Colonic mucosa (tissue), 4 donors: ENCODE results near the gene EIF3K. TPM values are rescaled to one million over a fixed set of nuclear protein-coding genes. Genes with fewer than 3 reads are reported as not detected.
A peak's percentile ranks its signal among the peaks of the same experiment; 100 is the strongest.
"Not testable (repeated sequence)": the region's sequence is repeated elsewhere in the genome, so short reads cannot be mapped to it uniquely, and the experiment has no call there.

ENCODE experiments used
- DNase-seq: peaks from one replicate; pipeline ENCODE4 v3.0.0-alpha.2; 2020
- H3K27ac ChIP-seq: fragments of 200-600 bp; one replicate; pipeline ENCODE4 v1.8.0; 2021
- H3K27me3 ChIP-seq: fragments of 200-600 bp; one replicate; pipeline ENCODE4 v1.8.0; 2021
- H3K36me3 ChIP-seq: fragments of 200-600 bp; one replicate; pipeline ENCODE4 v1.8.0; 2021
- H3K4me1 ChIP-seq: fragments of 200-600 bp; one replicate; pipeline ENCODE4 v1.8.0; 2021; ENCODE audit warnings: mild to moderate bottlenecking
- H3K4me3 ChIP-seq: fragments of 200-600 bp; one replicate; pipeline ENCODE4 v1.8.0; 2021
- H3K9ac ChIP-seq, 2 donors: one replicate each; pipeline ENCODE4 v1.7.0; 2013; ENCODE audit warnings: control low read depth in 2 of 2, low read depth in 2 of 2, low read length in 2 of 2
- H3K9me3 ChIP-seq: fragments of 200-600 bp; one replicate; pipeline ENCODE4 v1.8.0; 2021
- CTCF ChIP-seq: fragments of 200-600 bp; IDR thresholded peaks from one replicate; pipeline ENCODE4 v1.8.0; 2022; ENCODE audit warnings: antibody characterized with exemption, mild to moderate bottlenecking
- intact Hi-C: fragments of 100-400 bp; cut with DNase I; formaldehyde crosslinking; loops from one replicate; pipeline ENCODE4 v1.14.1; 2022
- total RNA-seq, 2 donors: library from RNA; stranded (reverse); fragmentation: NEBNext Ultra II Directional in 1 of 2; extraction: Animal tissue kit (Norgen Biotek cat#: 25700) in 1 of 2; gene quantifications; one replicate each; pipeline ENCODE4 v1.2.1, GENCODE V29; 2021
- donor health status: healthy.
- donor health status: DM: no; HTN: no; CAD: no.
- donor health status: DM: no; HTN: no; CAD: no.

The EIF3K gene
- total RNA-seq, 2 donors from 2014 or later = 367 to 445 TPM

GRCh38 chr19:38619361-38620174 lies 580 bp downstream of the EIF3K start:
- Histone ChIP-seq H3K4me3 (peak overlapping the region; percentile 97), H3K9ac (peak overlapping the region; percentile 99), H3K27ac (peak overlapping the region; percentile 78), H3K36me3 (peaks cover 9% of the 10 kb centered on the region), H3K4me1 (peaks cover 7% of the 10 kb centered on the region), H3K27me3 (no peaks in the 10 kb centered on the region), H3K9me3 (no peaks in the 10 kb centered on the region)
- intact Hi-C loops = loop anchor here (10.0 kb wide), 2 partner anchors 75 to 215 kb away; partner anchors contain the start of gene FAM98C
- DNase-seq = no peak
- TF ChIP-seq CTCF = no peak

GRCh38 chr19:38624822-38625221 lies 5.8 kb downstream of the EIF3K start:
- Histone ChIP-seq H3K27ac (no peak overlapping the region), H3K9ac (no peak overlapping the region), H3K4me3 (no peak overlapping the region), H3K9me3 (no peaks in the 10 kb centered on the region), H3K36me3 (peaks cover 28% of the 10 kb centered on the region), H3K4me1 (peaks cover 4% of the 10 kb centered on the region), H3K27me3 (no peaks in the 10 kb centered on the region)
- DNase-seq = no peak
- intact Hi-C loops = loop anchor here (10.0 kb wide), 1 partner anchor 80 kb away; no protein-coding TSS in a partner anchor
- no peak for TF ChIP-seq CTCF

- H3K4me1 ChIP-seq = no peaks in the 10 kb centered on the region
- H3K27ac ChIP-seq = no peak overlapping the region
- H3K9me3 ChIP-seq = no peaks in the 10 kb centered on the region
- no peak for DNase-seq
- H3K36me3 ChIP-seq = peaks cover 28% of the 10 kb centered on the region
- H3K27me3 ChIP-seq = no peaks in the 10 kb centered on the region
- TF ChIP-seq CTCF = no peak
- intact Hi-C loops = loop anchor here (10.0 kb wide), 1 partner anchor 82 kb away; no protein-coding TSS in a partner anchor
- no peak overlapping the region for H3K4me3 ChIP-seq
- H3K9ac ChIP-seq = no peak overlapping the region
Measured at GRCh38 chr19:38626401-38626800, 7.4 kb downstream of the EIF3K start.

GRCh38 chr19:38629568-38629967 lies 10.6 kb downstream of the EIF3K start:
- no peaks in the 10 kb centered on the region for H3K4me1 ChIP-seq
- DNase-seq = no peak
- no peak overlapping the region for H3K9ac ChIP-seq
- no peak overlapping the region for H3K27ac ChIP-seq
- no peak overlapping the region for H3K4me3 ChIP-seq
- no peak for TF ChIP-seq CTCF
- no peaks in the 10 kb centered on the region for H3K9me3 ChIP-seq
- no peaks in the 10 kb centered on the region for H3K27me3 ChIP-seq
- intact Hi-C loops = loop anchor here (10.0 kb wide), 1 partner anchor 85 kb away; no protein-coding TSS in a partner anchor
- H3K36me3 ChIP-seq = peaks cover 24% of the 10 kb centered on the region

GRCh38 chr19:38631301-38631700 lies 12.3 kb downstream of the EIF3K start:
- H3K27me3 ChIP-seq, H3K4me1 ChIP-seq, H3K27ac ChIP-seq, H3K9me3 ChIP-seq, H3K4me3 ChIP-seq, DNase-seq, H3K9ac ChIP-seq: not testable (repeated sequence)
- H3K36me3 ChIP-seq = peaks cover 14% of the 10 kb centered on the region
- intact Hi-C loops = loop anchor here (10.0 kb wide), 1 partner anchor 294 kb away; no protein-coding TSS in a partner anchor

- H3K27me3 ChIP-seq, H3K9ac ChIP-seq, DNase-seq, H3K9me3 ChIP-seq, H3K27ac ChIP-seq, H3K4me1 ChIP-seq, H3K4me3 ChIP-seq: not testable (repeated sequence)
- intact Hi-C loops = loop anchor here (10.0 kb wide), 1 partner anchor 293 kb away; no protein-coding TSS in a partner anchor
- peaks cover 11% of the 10 kb centered on the region for H3K36me3 ChIP-seq
Measured at GRCh38 chr19:38631811-38632475, 13.0 kb downstream of the EIF3K start.
